NB4 (cell line): Measurements from ENCODE around the gene NTN4.
A peak's percentile ranks its signal among the peaks of the same experiment; 100 is the strongest.

Experiments used
- DNase-seq: peaks from one replicate; pipeline ENCODE4 v3.0.0; 2010; ENCODE audit warnings: low read depth
- H3K4me3 ChIP-seq: one replicate; pipeline ENCODE4 v1.5.1; 2011; ENCODE audit warnings: mild to moderate bottlenecking, low read depth, low read length, moderate library complexity
- MAX ChIP-seq: IDR thresholded peaks from 2 replicates; pipeline ENCODE4 v1.6.1; 2011; ENCODE audit warnings: low read depth, low read length
- MYC ChIP-seq: IDR thresholded peaks from 2 replicates; pipeline ENCODE4 v1.6.1; 2011; ENCODE audit warnings: low read depth, low read length
- POLR2A ChIP-seq: IDR thresholded peaks from 2 replicates; pipeline ENCODE4 v1.6.1; 2011; ENCODE audit warnings: mild to moderate bottlenecking; ENCODE audit not compliant: insufficient read length; ENCODE audit errors: extremely low read depth
- TF ChIP-seq, protein P1 (sequence below): IDR thresholded peaks from one replicate; pipeline ENCODE4 v1.5.1; 2012; ENCODE audit warnings: low read depth, low read length

NTN4 gene

GRCh38 chr12:95730457-95730856, 60.1 kb downstream of the NTN4 start:
- DNase-seq = no peak
- TF ChIP-seq MAX (no peak), POLR2A (no peak), MYC (no peak)
- TF ChIP-seq, protein P1, sequence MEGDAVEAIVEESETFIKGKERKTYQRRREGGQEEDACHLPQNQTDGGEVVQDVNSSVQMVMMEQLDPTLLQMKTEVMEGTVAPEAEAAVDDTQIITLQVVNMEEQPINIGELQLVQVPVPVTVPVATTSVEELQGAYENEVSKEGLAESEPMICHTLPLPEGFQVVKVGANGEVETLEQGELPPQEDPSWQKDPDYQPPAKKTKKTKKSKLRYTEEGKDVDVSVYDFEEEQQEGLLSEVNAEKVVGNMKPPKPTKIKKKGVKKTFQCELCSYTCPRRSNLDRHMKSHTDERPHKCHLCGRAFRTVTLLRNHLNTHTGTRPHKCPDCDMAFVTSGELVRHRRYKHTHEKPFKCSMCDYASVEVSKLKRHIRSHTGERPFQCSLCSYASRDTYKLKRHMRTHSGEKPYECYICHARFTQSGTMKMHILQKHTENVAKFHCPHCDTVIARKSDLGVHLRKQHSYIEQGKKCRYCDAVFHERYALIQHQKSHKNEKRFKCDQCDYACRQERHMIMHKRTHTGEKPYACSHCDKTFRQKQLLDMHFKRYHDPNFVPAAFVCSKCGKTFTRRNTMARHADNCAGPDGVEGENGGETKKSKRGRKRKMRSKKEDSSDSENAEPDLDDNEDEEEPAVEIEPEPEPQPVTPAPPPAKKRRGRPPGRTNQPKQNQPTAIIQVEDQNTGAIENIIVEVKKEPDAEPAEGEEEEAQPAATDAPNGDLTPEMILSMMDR = no peak
- H3K4me3 ChIP-seq = no peak overlapping the region

- DNase-seq = no peak
- TF ChIP-seq, protein P1 = no peak
- H3K4me3 ChIP-seq = no peak overlapping the region
Measured at GRCh38 chr12:95726903-95727302, 63.7 kb downstream of the NTN4 start.

GRCh38 chr12:95724767-95725166, 65.8 kb downstream of the NTN4 start:
- no peak overlapping the region for H3K4me3 ChIP-seq
- DNase-seq = no peak
- TF ChIP-seq POLR2A = no peak
- no peak for TF ChIP-seq MYC
- TF ChIP-seq, protein P1 = no peak
- no peak for TF ChIP-seq MAX

DNA sequence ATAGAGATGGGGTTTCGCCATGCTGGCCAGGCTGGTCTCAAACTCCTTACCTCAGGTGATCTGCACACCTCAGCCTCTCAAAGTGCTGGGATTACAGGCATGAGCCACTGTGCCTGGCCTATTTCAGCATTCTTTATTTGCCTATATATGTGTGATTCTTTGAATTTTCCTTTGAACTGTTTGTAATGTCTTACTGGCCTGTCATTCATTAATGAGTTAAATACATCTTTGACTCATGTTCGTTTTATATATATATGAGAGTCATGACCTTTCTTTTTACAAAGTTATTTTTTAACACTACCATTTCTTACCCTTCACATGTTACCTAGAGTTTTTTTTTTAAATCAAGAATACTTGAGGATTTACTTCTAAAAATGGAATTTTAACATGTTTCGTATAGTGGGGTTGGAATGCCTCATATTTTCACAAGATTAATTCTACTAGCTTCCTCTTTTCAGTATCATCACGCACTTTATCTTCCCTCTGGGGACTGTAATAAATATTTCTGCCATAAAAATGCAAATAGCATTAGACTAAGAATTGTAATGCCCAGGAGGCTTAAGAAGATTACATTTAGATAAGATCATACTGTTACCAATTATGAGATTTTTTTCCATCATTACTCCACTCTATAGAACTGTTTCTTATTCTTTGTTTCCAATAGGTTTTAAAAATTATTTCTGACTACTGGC, 66.7 kb downstream of the NTN4 start:
- DNase-seq = no peak
- H3K4me3 ChIP-seq = no peak overlapping the region
- TF ChIP-seq MYC (no peak), POLR2A (no peak)

- no peak overlapping the region for H3K4me3 ChIP-seq
- TF ChIP-seq POLR2A (no peak), MYC (no peak), MAX (no peak)
- TF ChIP-seq, protein P1 = peak; percentile 7
- DNase-seq = no peak
Measured at GRCh38 chr12:95721320-95721719, 69.2 kb downstream of the NTN4 start.

DNA sequence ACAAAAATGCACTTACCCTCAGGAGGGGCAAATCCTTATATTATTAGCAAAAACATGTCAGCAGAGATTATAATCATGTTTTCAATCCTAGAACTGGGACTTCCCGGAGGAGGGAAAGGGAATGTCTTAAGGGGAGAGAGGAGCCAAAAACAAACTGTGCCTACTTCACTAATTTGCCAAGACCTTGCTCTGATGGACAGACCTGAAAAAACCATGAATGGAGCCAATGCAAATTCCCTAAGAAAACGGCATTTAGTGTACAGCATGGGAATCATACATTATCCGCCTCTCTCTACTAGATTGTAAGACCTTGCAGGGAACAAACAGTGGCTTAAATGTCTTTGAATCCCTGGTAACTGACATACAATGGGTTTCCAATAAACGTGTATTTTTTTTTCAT, 70.4 kb downstream of the NTN4 start:
- DNase-seq = no peak
- no peak overlapping the region for H3K4me3 ChIP-seq
- TF ChIP-seq, protein P1 = no peak
- TF ChIP-seq POLR2A = no peak
- TF ChIP-seq MYC = no peak
- no peak for TF ChIP-seq MAX
